H1 (cell line): ENCODE data around the gene PTPRT. TPM values are rescaled to one million over a fixed set of nuclear protein-coding genes. Genes with fewer than 3 reads are reported as not detected.

Experiments used
- CTCF ChIA-PET: fragments of 300-600 bp; sonication (Branson Sonifier 250); formaldehyde crosslinking; loops from one replicate; lab custom pipeline; 2021; ENCODE audit not compliant: partially characterized antibody; lab: Charles Lee
- POLR2A ChIA-PET: fragments of 300-600 bp; sonication (Branson Sonifier 250); formaldehyde crosslinking; loops from one replicate; lab custom pipeline; 2021; ENCODE audit warnings: inconsistent platforms; ENCODE audit not compliant: partially characterized antibody; lab: Charles Lee
- DNase-seq, 2 experiments: peaks; one replicate each; pipeline versions ENCODE4 v3.0.0 to v3.0.0-alpha.2; 2010 to 2022; ENCODE audit warnings: low spot score in 2 of 2, low read depth in 1 of 2, mixed read lengths in 1 of 2
- FAIRE-seq: peaks from 2 replicates; lab custom pipeline; 2011; peaks lifted over from hg19 to GRCh38; lab: Jason Lieb, UNC
- H2AFZ ChIP-seq: 2 replicates; pipeline ENCODE4 v1.8.1; 2012; ENCODE audit warnings: low read length, inconsistent platforms
- H2AK5ac ChIP-seq: 2 replicates; pipeline ENCODE4 v1.6.1; 2013; ENCODE audit warnings: low read depth, low read length
- H2BK120ac ChIP-seq: replicated peaks from 2 replicates; pipeline ENCODE3; 2013; ENCODE audit warnings: low read depth, low read length, inconsistent platforms
- H2BK12ac ChIP-seq: 2 replicates; pipeline ENCODE4 v1.6.1; 2013; ENCODE audit warnings: low read depth, low read length
- H2BK15ac ChIP-seq: 2 replicates; pipeline ENCODE4 v1.6.1; 2013; ENCODE audit warnings: low read length
- H2BK20ac ChIP-seq: 2 replicates; pipeline ENCODE4 v1.6.1; 2013; ENCODE audit warnings: low read length
- H2BK5ac ChIP-seq: 2 replicates; pipeline ENCODE4 v1.6.1; 2013; ENCODE audit warnings: low read depth, low read length
- H3K14ac ChIP-seq: 2 replicates; pipeline ENCODE4 v1.6.1; 2013; ENCODE audit warnings: inconsistent platforms; ENCODE audit not compliant: insufficient read length
- H3K18ac ChIP-seq: 2 replicates; pipeline ENCODE4 v1.6.1; 2013; ENCODE audit warnings: low read length; ENCODE audit errors: extremely low read depth
- H3K23ac ChIP-seq: 2 replicates; pipeline ENCODE4 v1.6.1; 2013; ENCODE audit warnings: inconsistent platforms; ENCODE audit not compliant: insufficient read length
- H3K23me2 ChIP-seq: 2 replicates; pipeline ENCODE4 v1.6.1; 2013; ENCODE audit warnings: low read depth, low read length
- H3K27ac ChIP-seq: 2 replicates; pipeline ENCODE4 v1.6.1; 2011; ENCODE audit warnings: low read depth, low read length, inconsistent platforms
- H3K27me3 ChIP-seq, 4 experiments: replicated peaks in 1 of 4; 1 replicate in 1 of 4; 2 replicates in 3 of 4; pipeline versions ENCODE4 v1.6.1 to v1.8.1; 2011 to 2013; ENCODE audit warnings: low read length in 3 of 4, mild to moderate bottlenecking in 3 of 4, inconsistent platforms in 2 of 4, mixed read lengths in 2 of 4, moderate library complexity in 1 of 4; ENCODE audit not compliant: control insufficient read depth in 3 of 4, insufficient read depth in 3 of 4; ENCODE audit errors: extremely low read depth in 1 of 4
- H3K36me3 ChIP-seq, 4 experiments: 2 replicates each; pipeline versions ENCODE4 v1.6.1 to v1.8.1; 2011 to 2013; ENCODE audit warnings: mild to moderate bottlenecking in 4 of 4, low read length in 3 of 4, moderate library complexity in 2 of 4, control low read depth in 1 of 4, inconsistent platforms in 1 of 4; ENCODE audit not compliant: insufficient read depth in 4 of 4, control insufficient read depth in 2 of 4
- H3K4ac ChIP-seq: replicated peaks from 2 replicates; pipeline ENCODE3; 2013; ENCODE audit warnings: low read length, low read depth, mixed read lengths, inconsistent platforms; ENCODE audit not compliant: insufficient read length
- H3K4me1 ChIP-seq, 4 experiments: replicated peaks in 1 of 4; 1 replicate in 1 of 4; 2 replicates in 3 of 4; pipeline versions ENCODE4 v1.6.1 to v1.8.1; 2011 to 2013; ENCODE audit warnings: low read length in 3 of 4, inconsistent platforms in 2 of 4, mixed read lengths in 1 of 4; ENCODE audit not compliant: insufficient read depth in 4 of 4, control insufficient read depth in 3 of 4
- H3K4me2 ChIP-seq, 2 experiments: 2 replicates each; pipeline versions ENCODE4 v1.6.1 to v1.8.1; 2011 to 2013; ENCODE audit warnings: low read depth in 2 of 2, low read length in 2 of 2, control low read depth in 1 of 2, inconsistent platforms in 1 of 2, mild to moderate bottlenecking in 1 of 2; ENCODE audit not compliant: insufficient read depth in 1 of 2
- H3K4me3 ChIP-seq, 4 experiments: fragments of 200-600, 300-600 bp in 1 of 4; sonication (generic), shearing (Covaris generic), sonication (Bioruptor Twin) in 1 of 4; 2 replicates each; pipeline versions ENCODE4 v1.5.1 to v1.8.1; 2011 to 2016; ENCODE audit warnings: low read length in 4 of 4, low read depth in 3 of 4, control low read depth in 2 of 4, inconsistent platforms in 2 of 4, mild to moderate bottlenecking in 2 of 4, mixed read lengths in 1 of 4, moderate library complexity in 1 of 4; ENCODE audit not compliant: insufficient read depth in 2 of 4; ENCODE audit errors: extremely low read depth in 1 of 4
- H3K56ac ChIP-seq: replicated peaks from 2 replicates; pipeline ENCODE3; 2013; ENCODE audit warnings: low read depth, mild to moderate bottlenecking, mixed read lengths, low read length, inconsistent platforms; ENCODE audit not compliant: insufficient read length
- H3K79me1 ChIP-seq: 2 replicates; pipeline ENCODE4 v1.6.1; 2013; ENCODE audit warnings: low read depth, low read length, control low read depth
- H3K79me2 ChIP-seq, 2 experiments: 2 replicates each; pipeline versions ENCODE4 v1.6.1 to v1.8.1; 2012 to 2013; ENCODE audit warnings: low read length in 2 of 2, mild to moderate bottlenecking in 2 of 2, inconsistent platforms in 1 of 2; ENCODE audit not compliant: insufficient read depth in 2 of 2, control insufficient read depth in 1 of 2
- H3K9ac ChIP-seq, 4 experiments: replicated peaks in 1 of 4; 1 replicate in 1 of 4; 2 replicates in 3 of 4; pipeline versions ENCODE4 v1.6.1 to v1.8.1; 2011 to 2013; ENCODE audit warnings: low read depth in 3 of 4, low read length in 3 of 4, control low read depth in 2 of 4, mild to moderate bottlenecking in 2 of 4, moderate library complexity in 2 of 4, inconsistent platforms in 1 of 4; ENCODE audit errors: extremely low read depth in 1 of 4
- H3K9me3 ChIP-seq, 2 experiments: 2 replicates each; pipeline versions ENCODE4 v1.6.1 to v1.8.1; 2012 to 2013; ENCODE audit warnings: mild to moderate bottlenecking in 2 of 2, moderate library complexity in 2 of 2, control low read depth in 1 of 2, inconsistent platforms in 1 of 2, low read depth in 1 of 2, low read length in 1 of 2, mixed read lengths in 1 of 2; ENCODE audit not compliant: insufficient read depth in 2 of 2
- H4K20me1 ChIP-seq, 2 experiments: replicated peaks in 1 of 2; 2 replicates each; pipeline versions ENCODE3 to v1.8.1; 2011 to 2013; ENCODE audit warnings: inconsistent platforms in 2 of 2, low read length in 2 of 2, mild to moderate bottlenecking in 1 of 2; ENCODE audit not compliant: insufficient read depth in 2 of 2, control insufficient read depth in 1 of 2
- H4K5ac ChIP-seq: 2 replicates; pipeline ENCODE4 v1.6.1; 2013; ENCODE audit warnings: low read length, low read depth, mixed read lengths, inconsistent platforms; ENCODE audit not compliant: insufficient read length
- H4K8ac ChIP-seq: 2 replicates; pipeline ENCODE4 v1.8.0; 2013; ENCODE audit warnings: mild to moderate bottlenecking, moderate library complexity, low read length, inconsistent platforms; ENCODE audit not compliant: insufficient read depth; ENCODE audit errors: extremely low read depth
- H4K91ac ChIP-seq: replicated peaks from 2 replicates; pipeline ENCODE3; 2013; ENCODE audit warnings: low read length, mixed read lengths, inconsistent platforms; ENCODE audit not compliant: insufficient read length
- ASH2L ChIP-seq: fragments of 200-600, 300-600 bp; sonication (generic); IDR thresholded peaks from one replicate; pipeline ENCODE4 v1.7.1; 2017; ENCODE audit warnings: low read length
- CBX8 ChIP-seq: fragments of 300-800, 300-1000 bp; sonication (generic); IDR thresholded peaks from 2 replicates; pipeline ENCODE4 v1.7.1; 2016; ENCODE audit warnings: low read depth, low read length, borderline replicate concordance
- CEBPB ChIP-seq: IDR thresholded peaks from 2 replicates; pipeline ENCODE4 v1.6.1; 2012; ENCODE audit warnings: low read depth, low read length
- HDAC2 ChIP-seq, 2 experiments: fragments of 300-600 bp in 1 of 2; sonication (generic) in 1 of 2; IDR thresholded peaks; 2 replicates each; pipeline ENCODE4 v1.6.1; 2011 to 2012; ENCODE audit warnings: low read depth in 2 of 2, low read length in 2 of 2, mild to moderate bottlenecking in 2 of 2, moderate library complexity in 2 of 2, borderline replicate concordance in 1 of 2, inconsistent platforms in 1 of 2
- JUN ChIP-seq: IDR thresholded peaks from 2 replicates; pipeline ENCODE4 v1.6.1; 2011; ENCODE audit warnings: low read depth, mild to moderate bottlenecking, improper control_type of control experiment, low read length
- KDM1A ChIP-seq: fragments of 200-600, 300-600 bp; sonication (generic); IDR thresholded peaks from 2 replicates; pipeline ENCODE4 v1.7.1; 2016; ENCODE audit warnings: mild to moderate bottlenecking, low read length, borderline replicate concordance
- NANOG ChIP-seq: IDR thresholded peaks from 2 replicates; pipeline ENCODE4 v1.6.1; 2011; ENCODE audit warnings: low read length, low read depth, mild to moderate bottlenecking, inconsistent platforms; ENCODE audit not compliant: insufficient read depth, poor library complexity, severe bottlenecking
- POLR2A ChIP-seq, 2 experiments: IDR thresholded peaks; 1 replicate in 1 of 2; 2 replicates in 1 of 2; pipeline ENCODE4 v1.6.1; 2011; ENCODE audit warnings: low read depth in 2 of 2, low read length in 2 of 2, mild to moderate bottlenecking in 2 of 2; ENCODE audit errors: control extremely low read depth in 1 of 2
- RFX5 ChIP-seq: IDR thresholded peaks from 2 replicates; pipeline ENCODE4 v1.6.1; 2011; ENCODE audit warnings: low read depth, low read length, improper control_type of control experiment, borderline replicate concordance
- SP1 ChIP-seq: IDR thresholded peaks from 2 replicates; pipeline ENCODE4 v1.6.1; 2011; ENCODE audit warnings: low read depth, low read length
- SRF ChIP-seq: IDR thresholded peaks from 2 replicates; pipeline ENCODE4 v1.6.1; 2011; ENCODE audit warnings: mild to moderate bottlenecking, low read depth, low read length, moderate library complexity
- SUZ12 ChIP-seq: fragments of 200-600 bp; sonication (generic); IDR thresholded peaks from 2 replicates; pipeline ENCODE4 v1.6.1; 2012; ENCODE audit warnings: mild to moderate bottlenecking, inconsistent platforms, low read length, moderate library complexity, mixed read lengths
- TAF1 ChIP-seq: IDR thresholded peaks from 2 replicates; pipeline ENCODE4 v1.6.1; 2011; ENCODE audit warnings: mild to moderate bottlenecking, low read depth, low read length
- TBP ChIP-seq: IDR thresholded peaks from 2 replicates; pipeline ENCODE4 v1.6.1; 2011; ENCODE audit warnings: low read depth, low read length, improper control_type of control experiment
- TEAD4 ChIP-seq: IDR thresholded peaks from 2 replicates; pipeline ENCODE4 v1.6.1; 2012; ENCODE audit warnings: low read depth, low read length, inconsistent platforms, mixed read lengths
- WGBS, 2 experiments: shearing (Covaris generic) in 1 of 2; methylation state at CpG; one replicate each; pipeline versions ENCODE4 v1.1.6 to v1.1.7; 2013 to 2015; ENCODE audit warnings: low lambda C conversion rate in 2 of 2, mixed read lengths in 2 of 2, inconsistent platforms in 1 of 2, low coverage in 1 of 2, missing lambda C conversion rate in 1 of 2; ENCODE audit not compliant: insufficient replicate concordance in 2 of 2, insufficient coverage in 1 of 2, insufficient read length in 1 of 2; ENCODE audit errors: extremely low coverage in 1 of 2, missing lambda C conversion rate in 1 of 2; 5-methylcytosine and 5-hydroxymethylcytosine counted together
- polyA plus RNA-seq, 7 experiments: library from polyadenylated mRNA; depleted of rRNA in 3 of 7; stranded (reverse) in 5 of 7; unstranded in 2 of 7; fragments of >200 nt in 5 of 7; fragments of 200-250 nt in 2 of 7; gene quantifications; 1 replicate in 5 of 7; 2 replicates in 1 of 7; 4 replicates in 1 of 7; pipeline versions ENCODE4 v1.2.1 to v1.2.3, GENCODE V29; 2011 to 2013; ENCODE audit warnings: missing spikeins in 2 of 7, mixed read lengths in 2 of 7
- total RNA-seq: library from RNA; stranded (reverse); fragmentation: NEBNext Ultra II Directional; extraction: Animal tissue kit (Norgen Biotek cat#: 25700); gene quantifications from 2 replicates; pipeline ENCODE4 v1.2.1, GENCODE V29; 2021
- TF ChIP-seq, protein P1 (sequence below): IDR thresholded peaks from 2 replicates; pipeline ENCODE4 v1.6.1; 2012; ENCODE audit warnings: inconsistent platforms

PTPRT gene
- total and polyA plus RNA-seq, 2 of the 8 experiments (the other 6 are each of a cell fraction or from before 2014, with no cell fraction given), result 0.33 to 1.8 TPM

DNA sequence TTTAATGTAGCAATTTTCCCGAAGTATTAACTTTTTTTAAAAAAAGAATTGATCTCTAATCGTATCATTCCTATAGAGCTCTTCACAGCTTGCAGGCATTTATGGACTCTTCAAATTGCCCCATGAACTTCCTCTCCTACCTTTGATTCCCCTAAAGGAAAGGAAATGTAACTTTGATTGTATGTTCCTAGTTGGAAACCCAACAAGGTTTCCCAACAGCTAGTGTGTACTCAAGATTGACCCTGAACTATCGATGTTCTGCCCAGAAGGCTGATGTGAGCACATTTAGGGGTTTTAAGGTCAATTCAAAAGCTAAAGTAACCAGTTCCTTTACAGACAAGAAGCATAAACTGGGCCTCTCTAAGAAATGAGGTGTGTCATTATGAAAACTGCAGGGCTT lies 491.7 kb downstream of the PTPRT start:
- Histone ChIP-seq H3K56ac (no peak overlapping the region), H2BK15ac (no peak overlapping the region), H3K4me1 (no peaks in the 10 kb centered on the region), H3K79me2 (no peaks in the 10 kb centered on the region), H3K4ac (no peak overlapping the region), H2AFZ (no peak overlapping the region), H3K18ac (no peak overlapping the region), H2AK5ac (no peak overlapping the region), H3K14ac (no peak overlapping the region), H3K4me3 (no peak overlapping the region), H3K9ac (no peak overlapping the region), H2BK120ac (no peak overlapping the region), H3K27me3 (peaks cover 0 to 1% (median 0%) of the 10 kb centered on the region in 4 experiments; a peak in 1 of 7 replicates), H3K4me2 (no peak overlapping the region), H2BK12ac (no peak overlapping the region), H3K23me2 (no peaks in the 10 kb centered on the region; the same call in 1 of the 2 replicates), H3K36me3 (no peaks in the 10 kb centered on the region), H4K91ac (no peak overlapping the region), H3K27ac (no peak overlapping the region), H4K20me1 (no peaks in the 10 kb centered on the region), H4K5ac (no peak overlapping the region), H2BK5ac (no peak overlapping the region), H3K23ac (no peak overlapping the region), H2BK20ac (no peak overlapping the region), H3K79me1 (no peaks in the 10 kb centered on the region), H3K9me3 (no peaks in the 10 kb centered on the region), H4K8ac (no peak overlapping the region)
- ChIA-PET POLR2A (no interaction called here), CTCF (interaction anchor here (1.8 kb wide), 1 partner anchor 19 kb away, joined by 6 read pairs; no protein-coding TSS in a partner anchor)
- FAIRE-seq, result no peak
- 95% methylated on average over 3 of the region's 3 CpGs; no CpG with 5 or more reads in 1 of the 2 experiments for WGBS, 2 experiments
- DNase-seq, result no peak
- TF ChIP-seq SP1 (no peak), JUN (no peak), HDAC2 (IDR thresholded peaks at IDR 0.05; ENCODE audit: borderline replicate concordance in 1 of 2, low read depth in 2 of 2, low read length in 2 of 2) (no peak), RFX5 (no peak), TBP (no peak), TEAD4 (no peak), ASH2L (no peak), SUZ12 (no peak), TAF1 (no peak), NANOG (no peak), POLR2A (IDR thresholded peaks at IDR 0.05; ENCODE audit: control extremely low read depth in 1 of 2, low read depth in 2 of 2, low read length in 2 of 2) (no peak), SRF (no peak), CEBPB (no peak), CBX8 (no peak), KDM1A (no peak)
- TF ChIP-seq, protein P1, sequence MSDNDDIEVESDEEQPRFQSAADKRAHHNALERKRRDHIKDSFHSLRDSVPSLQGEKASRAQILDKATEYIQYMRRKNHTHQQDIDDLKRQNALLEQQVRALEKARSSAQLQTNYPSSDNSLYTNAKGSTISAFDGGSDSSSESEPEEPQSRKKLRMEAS, result no peak
